Body of pancreas (tissue), 4 donors: ENCODE data around the gene MTMR12.

ENCODE experiments used
- POLR2A ChIP-seq, 3 donors: fragments of 450-650 bp; IDR thresholded peaks; one replicate each; pipeline ENCODE4 v1.6.1; 2016; ENCODE audit warnings: antibody characterized with exemption in 3 of 3, mild to moderate bottlenecking in 2 of 3
- TF ChIP-seq, protein P1 (sequence below), 7 experiments: fragments of 450-650 bp in 4 of 7; fragments of 200-600 bp in 3 of 7; sonication (generic) in 3 of 7; IDR thresholded peaks; one replicate each; pipeline ENCODE4 v1.5.1; 2016 to 2019; ENCODE audit warnings: antibody characterized with exemption in 7 of 7

DNA sequence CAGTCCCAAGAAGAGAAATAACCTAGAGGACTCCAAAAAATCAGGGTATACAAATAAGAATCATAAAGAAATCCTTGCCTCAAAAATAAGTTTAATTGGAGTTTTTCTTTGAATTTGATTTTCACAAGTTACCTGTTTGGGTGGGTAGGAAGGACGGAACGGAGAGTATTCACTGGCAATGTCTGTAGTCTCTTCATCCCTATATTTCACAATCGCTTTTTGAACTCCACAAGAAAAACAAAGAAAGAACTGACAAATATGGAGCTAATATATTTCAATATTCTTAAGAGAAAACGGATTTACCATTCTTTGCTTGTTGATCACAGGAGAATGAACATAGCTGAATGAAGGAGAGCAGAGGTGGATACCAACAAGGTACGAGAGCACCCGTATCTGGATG is 30.1 kb downstream of the MTMR12 start:
- TF ChIP-seq, protein P1, sequence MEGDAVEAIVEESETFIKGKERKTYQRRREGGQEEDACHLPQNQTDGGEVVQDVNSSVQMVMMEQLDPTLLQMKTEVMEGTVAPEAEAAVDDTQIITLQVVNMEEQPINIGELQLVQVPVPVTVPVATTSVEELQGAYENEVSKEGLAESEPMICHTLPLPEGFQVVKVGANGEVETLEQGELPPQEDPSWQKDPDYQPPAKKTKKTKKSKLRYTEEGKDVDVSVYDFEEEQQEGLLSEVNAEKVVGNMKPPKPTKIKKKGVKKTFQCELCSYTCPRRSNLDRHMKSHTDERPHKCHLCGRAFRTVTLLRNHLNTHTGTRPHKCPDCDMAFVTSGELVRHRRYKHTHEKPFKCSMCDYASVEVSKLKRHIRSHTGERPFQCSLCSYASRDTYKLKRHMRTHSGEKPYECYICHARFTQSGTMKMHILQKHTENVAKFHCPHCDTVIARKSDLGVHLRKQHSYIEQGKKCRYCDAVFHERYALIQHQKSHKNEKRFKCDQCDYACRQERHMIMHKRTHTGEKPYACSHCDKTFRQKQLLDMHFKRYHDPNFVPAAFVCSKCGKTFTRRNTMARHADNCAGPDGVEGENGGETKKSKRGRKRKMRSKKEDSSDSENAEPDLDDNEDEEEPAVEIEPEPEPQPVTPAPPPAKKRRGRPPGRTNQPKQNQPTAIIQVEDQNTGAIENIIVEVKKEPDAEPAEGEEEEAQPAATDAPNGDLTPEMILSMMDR (IDR thresholded peaks at IDR 0.05), result no peak
- no peak for TF ChIP-seq POLR2A (IDR thresholded peaks at IDR 0.05)
